ENCODE results near the gene ACCS.
A peak's percentile ranks its signal among the peaks of the same experiment; 100 is the strongest.

The ACCS gene

DNA sequence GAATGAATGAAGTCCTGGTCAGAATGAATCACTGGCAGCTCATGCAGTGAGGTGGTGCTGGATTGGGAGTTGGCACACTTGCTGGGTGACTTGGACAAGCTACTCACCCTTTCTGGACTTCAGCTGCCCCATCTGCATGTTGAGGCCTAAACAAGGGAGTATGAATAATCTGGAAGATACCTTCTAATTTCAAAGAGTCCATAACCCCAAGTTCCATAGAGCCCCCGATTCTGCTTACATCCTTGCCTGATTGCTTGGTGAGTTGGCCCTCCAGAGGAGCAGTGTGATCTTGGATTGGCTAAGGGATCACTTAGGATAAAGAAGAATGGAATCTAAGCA, 36.6 kb upstream of the ACCS start:
- no peak for DNase-seq
- TF ChIP-seq, protein P1, sequence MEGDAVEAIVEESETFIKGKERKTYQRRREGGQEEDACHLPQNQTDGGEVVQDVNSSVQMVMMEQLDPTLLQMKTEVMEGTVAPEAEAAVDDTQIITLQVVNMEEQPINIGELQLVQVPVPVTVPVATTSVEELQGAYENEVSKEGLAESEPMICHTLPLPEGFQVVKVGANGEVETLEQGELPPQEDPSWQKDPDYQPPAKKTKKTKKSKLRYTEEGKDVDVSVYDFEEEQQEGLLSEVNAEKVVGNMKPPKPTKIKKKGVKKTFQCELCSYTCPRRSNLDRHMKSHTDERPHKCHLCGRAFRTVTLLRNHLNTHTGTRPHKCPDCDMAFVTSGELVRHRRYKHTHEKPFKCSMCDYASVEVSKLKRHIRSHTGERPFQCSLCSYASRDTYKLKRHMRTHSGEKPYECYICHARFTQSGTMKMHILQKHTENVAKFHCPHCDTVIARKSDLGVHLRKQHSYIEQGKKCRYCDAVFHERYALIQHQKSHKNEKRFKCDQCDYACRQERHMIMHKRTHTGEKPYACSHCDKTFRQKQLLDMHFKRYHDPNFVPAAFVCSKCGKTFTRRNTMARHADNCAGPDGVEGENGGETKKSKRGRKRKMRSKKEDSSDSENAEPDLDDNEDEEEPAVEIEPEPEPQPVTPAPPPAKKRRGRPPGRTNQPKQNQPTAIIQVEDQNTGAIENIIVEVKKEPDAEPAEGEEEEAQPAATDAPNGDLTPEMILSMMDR (IDR thresholded peaks at IDR 0.05): no peak
- Histone ChIP-seq H3K27ac (peak overlapping the region; percentile 88 to 91), H3K27me3 (no peaks in the 10 kb centered on the region), H3K36me3 (no peaks in the 10 kb centered on the region), H3K9me3 (no peaks in the 10 kb centered on the region), H3K4me1 (peaks cover 0 to 62% (median 46%) of the 10 kb centered on the region in 4 donors), H3K4me3 (no peak overlapping the region)
- intact Hi-C loops (cut with DNase I; ENCODE audit: low total_unique reads): no loop called here

DNA sequence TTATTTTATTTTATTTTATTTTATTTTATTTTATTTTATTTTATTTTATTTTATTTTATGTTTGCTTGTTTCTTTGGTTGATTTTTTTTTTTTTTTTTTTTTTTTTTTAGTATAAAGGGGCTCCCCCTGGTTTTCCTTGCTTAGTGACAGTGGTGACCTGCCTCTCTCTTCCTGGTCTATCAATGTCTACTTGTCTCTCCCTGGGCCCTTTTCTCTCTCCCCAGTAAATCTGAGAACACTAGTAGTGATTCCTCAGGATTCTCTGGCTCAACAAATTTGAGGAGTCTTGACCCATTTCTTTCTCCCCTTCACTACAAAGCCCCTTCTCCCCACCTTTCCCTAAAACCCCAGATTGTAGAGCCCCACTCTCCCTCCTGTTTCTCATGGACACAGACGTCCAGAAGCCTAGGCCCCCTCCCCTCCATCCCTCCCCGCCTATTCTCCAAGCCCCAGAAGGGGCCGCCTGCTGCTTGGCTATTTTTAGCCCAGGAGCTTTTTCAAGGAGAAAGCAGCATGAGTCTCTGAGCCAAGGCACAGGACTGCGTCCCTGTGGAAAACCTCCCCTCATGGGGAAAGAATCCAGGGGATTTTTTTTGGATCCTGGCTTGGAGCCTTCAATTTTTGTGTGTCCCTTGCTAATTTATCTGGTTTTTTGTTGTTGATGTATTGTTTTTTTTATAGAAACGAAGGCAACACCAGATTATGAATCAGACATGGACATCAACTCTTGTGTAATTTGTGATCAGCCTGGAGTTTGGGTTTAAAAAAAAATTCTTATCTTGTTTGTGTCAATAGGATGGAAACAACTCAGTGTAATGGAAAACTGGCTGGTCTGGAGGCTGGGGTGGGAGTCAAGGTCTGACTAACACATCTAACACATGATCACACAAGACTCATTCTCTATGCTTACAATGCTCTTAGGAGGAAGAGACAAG, 35.8 kb upstream of the ACCS start:
- intact Hi-C loops (cut with DNase I; ENCODE audit: low total_unique reads): no loop called here
- TF ChIP-seq, protein P1 (IDR thresholded peaks at IDR 0.05): no peak
- H3K27ac ChIP-seq: peak overlapping the region; percentile 88 to 91
- DNase-seq: peak; percentile 82 to 87
- no peak overlapping the region for H3K4me3 ChIP-seq
- no peaks in the 10 kb centered on the region for H3K27me3 ChIP-seq
- H3K4me1 ChIP-seq: peaks cover 0 to 69% (median 46%) of the 10 kb centered on the region in 4 donors
- H3K36me3 ChIP-seq: no peaks in the 10 kb centered on the region
- H3K9me3 ChIP-seq: no peaks in the 10 kb centered on the region

DNA sequence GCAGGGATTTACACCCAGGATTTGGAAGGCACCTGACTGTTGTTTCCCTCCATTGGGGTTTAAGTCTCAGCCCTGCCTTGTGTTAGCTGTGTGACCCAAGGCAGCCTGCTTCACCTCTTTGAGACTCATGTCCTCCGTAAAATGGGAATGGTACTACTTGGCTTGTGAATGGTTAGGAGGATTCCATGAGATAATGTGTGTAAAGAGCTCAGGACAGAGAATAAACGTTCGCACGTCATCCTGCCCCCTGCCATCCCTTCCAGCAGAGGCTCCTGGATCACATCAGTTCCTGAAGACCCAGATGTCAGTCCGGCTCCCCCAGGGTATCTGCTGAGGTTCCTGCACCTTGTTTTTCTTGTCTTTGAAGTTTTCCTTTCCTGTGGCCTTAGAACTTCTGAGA, 35.1 kb upstream of the ACCS start:
- Histone ChIP-seq H3K36me3 (no peaks in the 10 kb centered on the region), H3K27me3 (no peaks in the 10 kb centered on the region), H3K9me3 (no peaks in the 10 kb centered on the region), H3K27ac (peak overlapping the region; percentile 88 to 91), H3K4me1 (peaks cover 0 to 76% (median 46%) of the 10 kb centered on the region in 4 donors), H3K4me3 (no peak overlapping the region)
- no peak for DNase-seq
- intact Hi-C loops (cut with DNase I; ENCODE audit: low total_unique reads): no loop called here
- TF ChIP-seq, protein P1 (IDR thresholded peaks at IDR 0.05): no peak

DNA sequence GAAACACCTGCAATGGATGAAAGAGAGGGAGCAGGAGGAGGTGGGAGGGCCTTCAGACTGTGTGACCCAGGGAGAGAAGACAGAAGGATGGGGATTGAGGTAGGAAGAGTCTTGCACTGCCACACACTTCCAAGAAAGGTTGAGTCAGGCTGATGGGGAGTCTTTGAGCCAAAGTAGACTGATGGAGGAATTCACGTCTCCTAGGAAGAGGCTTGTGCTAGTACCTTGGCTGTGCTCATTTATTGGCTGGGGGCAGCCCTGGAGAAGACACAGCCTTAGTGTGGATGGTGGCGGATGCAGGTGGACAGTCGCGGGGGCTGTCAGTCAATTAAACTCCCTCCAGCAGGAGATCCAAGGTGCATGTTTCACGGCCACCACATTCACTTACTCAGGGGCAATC, 34.5 kb upstream of the ACCS start:
- peak overlapping the region; percentile 88 to 91 for H3K27ac ChIP-seq
- intact Hi-C loops (cut with DNase I; ENCODE audit: low total_unique reads): no loop called here

DNA sequence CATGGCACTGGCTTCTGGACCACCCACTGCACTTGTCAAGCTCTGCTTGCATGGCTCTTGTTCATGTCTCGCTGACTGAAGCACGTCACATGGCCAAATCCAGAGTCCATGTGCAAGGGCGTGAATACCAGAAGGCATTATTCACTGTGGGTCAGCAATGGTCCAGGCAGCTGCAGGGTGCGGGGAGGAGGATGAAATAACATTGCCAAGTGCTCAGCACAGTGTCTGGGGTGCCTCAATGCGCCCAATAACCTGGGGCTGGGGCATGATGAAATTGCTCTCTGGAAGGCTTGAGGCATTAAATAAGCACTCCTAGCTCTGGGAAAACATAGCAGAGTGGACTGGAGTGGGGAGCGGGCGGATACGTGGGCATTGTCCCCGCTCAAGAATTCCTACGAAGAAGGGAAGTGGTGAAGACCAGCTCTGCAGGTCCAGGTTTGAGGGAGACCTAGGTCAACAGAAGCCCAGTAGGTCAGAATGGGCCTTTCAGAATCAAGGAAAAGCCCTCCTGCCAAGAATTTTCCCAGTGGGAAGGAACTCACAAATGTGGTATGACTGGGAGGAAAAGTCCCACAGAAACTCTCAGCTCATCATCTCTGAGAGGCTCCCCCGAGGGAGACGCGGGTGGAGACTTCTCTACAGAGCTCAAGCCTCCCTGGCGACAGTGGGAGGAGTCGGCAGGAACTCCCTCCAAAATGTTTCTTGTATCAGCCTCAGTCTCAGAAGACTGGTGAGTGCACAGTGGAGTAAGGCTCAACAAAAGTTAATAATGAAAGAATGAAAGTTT, 33.6 kb upstream of the ACCS start:
- peaks cover 0 to 88% (median 54%) of the 10 kb centered on the region in 4 donors for H3K4me1 ChIP-seq
- TF ChIP-seq, protein P1 (IDR thresholded peaks at IDR 0.05): no peak
- no peaks in the 10 kb centered on the region for H3K9me3 ChIP-seq
- H3K4me3 ChIP-seq: peak overlapping the region in 1 of 2 donors; percentile 1
- intact Hi-C loops (cut with DNase I; ENCODE audit: low total_unique reads): no loop called here
- H3K27me3 ChIP-seq: no peaks in the 10 kb centered on the region
- DNase-seq: peak; percentile 92 to 95
- no peaks in the 10 kb centered on the region for H3K36me3 ChIP-seq
- H3K27ac ChIP-seq: peak overlapping the region; percentile 88 to 91

More for the DNA sequence above, 34.5 kb upstream of the ACCS start:
- no peak for DNase-seq
- Histone ChIP-seq H3K27me3 (no peaks in the 10 kb centered on the region), H3K4me3 (no peak overlapping the region), H3K4me1 (peaks cover 0 to 81% (median 49%) of the 10 kb centered on the region in 4 donors), H3K9me3 (no peaks in the 10 kb centered on the region), H3K36me3 (no peaks in the 10 kb centered on the region)
- TF ChIP-seq, protein P1 (IDR thresholded peaks at IDR 0.05): no peak
